HL-60 (cell line): ENCODE results near the gene AHI1.
A peak's percentile ranks its signal among the peaks of the same experiment; 100 is the strongest.
"Not testable (repeated sequence)": the region's sequence is repeated elsewhere in the genome, so short reads cannot be mapped to it uniquely, and the experiment has no call there.

Experiments
- DNase-seq, 2 experiments: peaks; one replicate each; pipeline ENCODE4 v3.0.0-alpha.2; 2010 to 2020; ENCODE audit warnings: low read depth in 1 of 2, low spot score in 1 of 2
- H3K27ac ChIP-seq: fragments of 250-450 bp; sonication (Bioruptor Pico); replicated peaks from 2 replicates; pipeline ENCODE4 v1.5.1; 2020; ENCODE audit warnings: mild to moderate bottlenecking, moderate library complexity
- H3K27me3 ChIP-seq: fragments of 250-450 bp; sonication (Bioruptor Pico); 2 replicates; pipeline ENCODE4 v1.5.1; 2021; ENCODE audit warnings: mild to moderate bottlenecking, moderate library complexity; ENCODE audit not compliant: insufficient read depth, poor library complexity, severe bottlenecking
- H3K4me3 ChIP-seq: replicated peaks from 2 replicates; pipeline ENCODE4 v1.5.1; 2011; ENCODE audit warnings: mild to moderate bottlenecking, control low read depth, low read length; ENCODE audit not compliant: insufficient read depth
- GABPA ChIP-seq: IDR thresholded peaks from 2 replicates; pipeline ENCODE4 v1.6.1; 2012; ENCODE audit warnings: low read depth
- POLR2AphosphoS5 ChIP-seq: IDR thresholded peaks from 2 replicates; pipeline ENCODE4 v1.6.1; 2012; ENCODE audit warnings: low read depth
- SPI1 ChIP-seq: IDR thresholded peaks from 2 replicates; pipeline ENCODE4 v1.6.1; 2012; ENCODE audit warnings: low read depth, mild to moderate bottlenecking, borderline replicate concordance
- TF ChIP-seq, protein P1 (sequence below): IDR thresholded peaks from one replicate; pipeline ENCODE4 v1.5.1; 2011; ENCODE audit warnings: low read length, control low read depth, inconsistent platforms; ENCODE audit not compliant: insufficient read depth
- TF ChIP-seq, protein P2 (sequence below): IDR thresholded peaks from 2 replicates; pipeline ENCODE4 v1.6.1; 2012; ENCODE audit warnings: low read depth; ENCODE audit not compliant: insufficient replicate concordance

Gene AHI1

DNA sequence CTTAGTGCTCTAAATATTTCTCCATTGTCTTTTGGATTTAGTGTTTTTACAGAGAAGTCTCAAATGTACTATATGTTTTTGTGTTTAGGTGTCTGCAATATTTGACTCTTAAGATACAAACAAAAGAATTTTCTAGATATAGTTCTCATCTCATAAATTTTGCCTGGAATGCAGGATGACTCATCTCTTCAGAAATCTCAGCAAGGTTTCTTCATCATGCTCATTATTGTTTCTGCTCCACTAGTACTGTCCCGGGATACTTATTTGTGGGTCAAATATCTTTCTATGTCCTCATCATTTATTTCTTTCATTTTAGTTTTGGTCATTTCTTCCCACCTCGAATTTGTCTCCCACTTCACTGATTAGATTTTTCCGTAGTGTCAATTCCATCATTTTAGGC is 9.5 kb downstream of the AHI1 start:
- TF ChIP-seq, protein P1, sequence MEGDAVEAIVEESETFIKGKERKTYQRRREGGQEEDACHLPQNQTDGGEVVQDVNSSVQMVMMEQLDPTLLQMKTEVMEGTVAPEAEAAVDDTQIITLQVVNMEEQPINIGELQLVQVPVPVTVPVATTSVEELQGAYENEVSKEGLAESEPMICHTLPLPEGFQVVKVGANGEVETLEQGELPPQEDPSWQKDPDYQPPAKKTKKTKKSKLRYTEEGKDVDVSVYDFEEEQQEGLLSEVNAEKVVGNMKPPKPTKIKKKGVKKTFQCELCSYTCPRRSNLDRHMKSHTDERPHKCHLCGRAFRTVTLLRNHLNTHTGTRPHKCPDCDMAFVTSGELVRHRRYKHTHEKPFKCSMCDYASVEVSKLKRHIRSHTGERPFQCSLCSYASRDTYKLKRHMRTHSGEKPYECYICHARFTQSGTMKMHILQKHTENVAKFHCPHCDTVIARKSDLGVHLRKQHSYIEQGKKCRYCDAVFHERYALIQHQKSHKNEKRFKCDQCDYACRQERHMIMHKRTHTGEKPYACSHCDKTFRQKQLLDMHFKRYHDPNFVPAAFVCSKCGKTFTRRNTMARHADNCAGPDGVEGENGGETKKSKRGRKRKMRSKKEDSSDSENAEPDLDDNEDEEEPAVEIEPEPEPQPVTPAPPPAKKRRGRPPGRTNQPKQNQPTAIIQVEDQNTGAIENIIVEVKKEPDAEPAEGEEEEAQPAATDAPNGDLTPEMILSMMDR = no peak
- TF ChIP-seq, protein P2, sequence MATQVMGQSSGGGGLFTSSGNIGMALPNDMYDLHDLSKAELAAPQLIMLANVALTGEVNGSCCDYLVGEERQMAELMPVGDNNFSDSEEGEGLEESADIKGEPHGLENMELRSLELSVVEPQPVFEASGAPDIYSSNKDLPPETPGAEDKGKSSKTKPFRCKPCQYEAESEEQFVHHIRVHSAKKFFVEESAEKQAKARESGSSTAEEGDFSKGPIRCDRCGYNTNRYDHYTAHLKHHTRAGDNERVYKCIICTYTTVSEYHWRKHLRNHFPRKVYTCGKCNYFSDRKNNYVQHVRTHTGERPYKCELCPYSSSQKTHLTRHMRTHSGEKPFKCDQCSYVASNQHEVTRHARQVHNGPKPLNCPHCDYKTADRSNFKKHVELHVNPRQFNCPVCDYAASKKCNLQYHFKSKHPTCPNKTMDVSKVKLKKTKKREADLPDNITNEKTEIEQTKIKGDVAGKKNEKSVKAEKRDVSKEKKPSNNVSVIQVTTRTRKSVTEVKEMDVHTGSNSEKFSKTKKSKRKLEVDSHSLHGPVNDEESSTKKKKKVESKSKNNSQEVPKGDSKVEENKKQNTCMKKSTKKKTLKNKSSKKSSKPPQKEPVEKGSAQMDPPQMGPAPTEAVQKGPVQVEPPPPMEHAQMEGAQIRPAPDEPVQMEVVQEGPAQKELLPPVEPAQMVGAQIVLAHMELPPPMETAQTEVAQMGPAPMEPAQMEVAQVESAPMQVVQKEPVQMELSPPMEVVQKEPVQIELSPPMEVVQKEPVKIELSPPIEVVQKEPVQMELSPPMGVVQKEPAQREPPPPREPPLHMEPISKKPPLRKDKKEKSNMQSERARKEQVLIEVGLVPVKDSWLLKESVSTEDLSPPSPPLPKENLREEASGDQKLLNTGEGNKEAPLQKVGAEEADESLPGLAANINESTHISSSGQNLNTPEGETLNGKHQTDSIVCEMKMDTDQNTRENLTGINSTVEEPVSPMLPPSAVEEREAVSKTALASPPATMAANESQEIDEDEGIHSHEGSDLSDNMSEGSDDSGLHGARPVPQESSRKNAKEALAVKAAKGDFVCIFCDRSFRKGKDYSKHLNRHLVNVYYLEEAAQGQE = no peak
- TF ChIP-seq SPI1 = no peak
- no peak for TF ChIP-seq GABPA
- TF ChIP-seq POLR2AphosphoS5 = no peak
- H3K4me3 ChIP-seq = no peak overlapping the region
- no peak for DNase-seq
- H3K27me3 ChIP-seq = no peaks in the 10 kb centered on the region
- no peak overlapping the region for H3K27ac ChIP-seq

DNA sequence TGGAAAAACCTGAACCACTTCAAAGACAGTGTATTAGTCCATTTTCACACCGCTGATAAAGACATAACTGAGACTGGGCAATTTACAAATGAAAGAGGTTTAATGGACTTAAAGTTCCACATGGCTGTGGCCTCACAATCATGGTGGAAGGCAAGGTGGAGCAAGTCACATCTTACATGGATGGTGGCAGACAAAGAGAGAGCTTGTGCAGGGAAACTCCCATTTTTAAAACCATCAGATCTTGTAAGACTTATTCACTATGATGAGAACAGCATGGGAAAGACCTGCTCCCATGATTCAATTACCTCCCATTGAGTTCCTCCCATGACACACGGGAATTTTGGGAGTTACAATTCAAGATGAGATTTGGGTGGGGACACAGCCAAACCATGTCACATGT is 13.6 kb downstream of the AHI1 start:
- H3K27ac ChIP-seq, H3K27me3 ChIP-seq, H3K4me3 ChIP-seq, DNase-seq: not testable (repeated sequence)

DNA sequence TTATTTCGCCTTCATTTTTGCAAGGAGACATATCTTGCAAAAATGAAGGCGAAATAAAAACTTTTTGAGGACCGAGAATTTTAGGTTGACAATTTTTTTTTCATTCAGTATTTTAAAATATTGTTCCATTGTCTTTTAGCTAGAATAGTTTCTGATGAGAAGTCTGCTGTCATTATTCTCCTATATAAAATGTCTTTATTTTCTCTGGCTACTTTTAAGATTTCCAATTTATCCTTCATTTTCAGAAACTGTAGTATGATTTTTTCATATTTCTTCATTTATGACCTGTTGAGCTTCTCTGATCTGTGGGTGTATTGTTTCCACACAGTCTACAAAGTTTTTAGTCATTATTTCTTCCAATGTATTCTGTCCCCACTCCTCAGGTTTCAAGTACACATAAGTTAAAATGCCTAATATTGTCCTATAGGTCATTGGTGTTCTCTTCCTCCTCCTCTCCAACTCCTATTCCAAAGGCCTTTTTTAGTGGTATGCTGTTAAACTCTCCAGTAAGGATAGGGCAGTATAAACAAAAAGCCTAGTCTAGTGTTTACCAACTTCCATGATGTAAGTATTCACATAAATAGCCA is 15.7 kb downstream of the AHI1 start:
- H3K4me3 ChIP-seq = no peak overlapping the region
- H3K27me3 ChIP-seq = no peaks in the 10 kb centered on the region
- TF ChIP-seq GABPA (no peak), SPI1 (no peak), POLR2AphosphoS5 (no peak)
- TF ChIP-seq, protein P2 = no peak
- TF ChIP-seq, protein P1 = no peak
- no peak for DNase-seq
- H3K27ac ChIP-seq = no peak overlapping the region

DNA sequence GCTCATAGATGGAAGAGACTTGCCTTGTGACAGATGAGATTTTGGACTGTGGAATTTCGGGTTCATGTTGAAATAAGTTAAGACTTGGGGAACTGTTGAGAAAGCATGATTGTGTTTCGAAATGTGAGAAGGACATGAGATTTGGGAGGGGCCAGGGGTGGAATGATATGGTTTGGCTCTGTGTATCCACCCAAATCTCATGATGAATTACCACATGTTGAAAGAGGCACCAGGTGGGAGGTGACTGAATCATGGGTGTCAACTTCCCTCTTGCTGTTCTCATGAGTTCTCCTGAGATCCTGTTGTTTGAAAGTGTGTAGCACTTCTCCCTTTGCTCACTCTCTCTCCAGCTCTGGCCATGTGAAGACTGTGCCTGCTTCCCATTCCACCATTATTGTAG is 17.9 kb downstream of the AHI1 start:
- Histone ChIP-seq H3K27ac (no peak overlapping the region), H3K27me3 (no peaks in the 10 kb centered on the region), H3K4me3 (no peak overlapping the region)
- TF ChIP-seq SPI1 (no peak), POLR2AphosphoS5 (no peak), GABPA (no peak)
- TF ChIP-seq, protein P2 = no peak
- TF ChIP-seq, protein P1 = no peak
- peak; percentile 8 to 24 for DNase-seq
